GM23338 (cell line): ENCODE data around the gene ARHGAP1. TPM values are rescaled to one million over a fixed set of nuclear protein-coding genes. Genes with fewer than 3 reads are reported as not detected.

Source experiments
- ATAC-seq: fragments of 200-7000 bp; cut with Tn5 transposase; 3 replicates; pipeline ENCODE4 v1.9.1; 2020
- DNase-seq: peaks from one replicate; pipeline ENCODE4 v3.0.0-alpha.2; 2015; ENCODE audit warnings: low spot score
- H2AFZ ChIP-seq: fragments of 200-600 bp; sonication (generic); 2 replicates; pipeline ENCODE4 v1.8.0; 2016; ENCODE audit warnings: antibody characterized with exemption, mild to moderate bottlenecking, moderate library complexity
- H3F3A ChIP-seq: fragments of 200-600 bp; sonication (generic); replicated peaks from 2 replicates; pipeline ENCODE4 v1.8.0; 2017; ENCODE audit warnings: antibody characterized with exemption, mixed run types, low read depth
- H3K27ac ChIP-seq: fragments of 200-600 bp; sonication (generic); 2 replicates; pipeline ENCODE4 v1.6.1; 2016; ENCODE audit warnings: low read depth
- H3K27me3 ChIP-seq: fragments of 200-600 bp; sonication (generic); 2 replicates; pipeline ENCODE4 v1.8.0; 2016; ENCODE audit warnings: mild to moderate bottlenecking, mixed run types, moderate library complexity; ENCODE audit not compliant: insufficient read depth
- H3K36me3 ChIP-seq: fragments of 200-600 bp; sonication (generic); 2 replicates; pipeline ENCODE4 v1.8.0; 2016; ENCODE audit warnings: mild to moderate bottlenecking; ENCODE audit not compliant: insufficient read depth
- H3K4me1 ChIP-seq: fragments of 200-600 bp; sonication (generic); 2 replicates; pipeline ENCODE4 v1.8.0; 2016; ENCODE audit warnings: mild to moderate bottlenecking, moderate library complexity; ENCODE audit not compliant: insufficient read depth
- H3K4me2 ChIP-seq: fragments of 200-600 bp; sonication (generic); 2 replicates; pipeline ENCODE4 v1.7.1; 2017; ENCODE audit warnings: mixed run types
- H3K4me3 ChIP-seq: fragments of 200-600 bp; sonication (generic); 2 replicates; pipeline ENCODE4 v1.6.1; 2016; ENCODE audit warnings: mixed run types
- H3K79me2 ChIP-seq: fragments of 200-600 bp; sonication (generic); replicated peaks from 2 replicates; pipeline ENCODE4 v1.8.0; 2017; ENCODE audit warnings: mild to moderate bottlenecking; ENCODE audit not compliant: insufficient read depth
- H3K9me2 ChIP-seq: fragments of 200-600 bp; sonication (generic); 2 replicates; pipeline ENCODE4 v1.8.0; 2017; ENCODE audit not compliant: insufficient read depth
- H4K20me1 ChIP-seq: fragments of 200-600 bp; sonication (generic); replicated peaks from 2 replicates; pipeline ENCODE4 v1.8.0; 2017; ENCODE audit warnings: mild to moderate bottlenecking; ENCODE audit not compliant: insufficient read depth
- H3K27ac Mint-ChIP-seq: 2 replicates; pipeline ENCODE4 v1.8.0; 2020; ENCODE audit warnings: inconsistent platforms, mild to moderate bottlenecking, moderate library complexity, mixed read lengths
- H3K27me3 Mint-ChIP-seq: 3 replicates; pipeline ENCODE4 v1.8.0; 2022; ENCODE audit warnings: low read depth, mild to moderate bottlenecking, moderate library complexity, mixed read lengths, inconsistent platforms; ENCODE audit not compliant: insufficient read depth, poor library complexity
- H3K36me3 Mint-ChIP-seq: 3 replicates; pipeline ENCODE4 v1.8.0; 2021; ENCODE audit warnings: low read depth, mild to moderate bottlenecking, inconsistent platforms, moderate library complexity, mixed read lengths
- H3K4me1 Mint-ChIP-seq: 3 replicates; pipeline ENCODE4 v1.8.0; 2020; ENCODE audit warnings: mild to moderate bottlenecking, inconsistent platforms, mixed read lengths
- H3K4me3 Mint-ChIP-seq: 3 replicates; pipeline ENCODE4 v1.8.0; 2021; ENCODE audit warnings: moderate library complexity, mild to moderate bottlenecking, inconsistent platforms, mixed read lengths
- H3K9me3 Mint-ChIP-seq: 3 replicates; pipeline ENCODE4 v1.8.0; 2020; ENCODE audit warnings: moderate library complexity, mild to moderate bottlenecking, inconsistent platforms, mixed read lengths
- CREB1 ChIP-seq: fragments of 250-450 bp; sonication (Bioruptor Pico); IDR thresholded peaks from 2 replicates; pipeline ENCODE4 v1.5.0; 2020; ENCODE audit warnings: low read depth, mild to moderate bottlenecking, moderate library complexity
- CTCF ChIP-seq, 2 experiments: fragments of 200-600 bp in 1 of 2; sonication (generic) in 1 of 2; conservative IDR thresholded peaks; 2 replicates each; pipeline versions ENCODE4 v1.5.1 to v1.6.1; 2016 to 2017; ENCODE audit warnings: antibody characterized with exemption in 2 of 2, low read depth in 2 of 2, mild to moderate bottlenecking in 2 of 2, moderate library complexity in 1 of 2
- EZH2 ChIP-seq: fragments of 200-600 bp; sonication (generic); IDR thresholded peaks from one replicate; pipeline ENCODE4 v1.8.0; 2017; ENCODE audit warnings: antibody characterized with exemption, mild to moderate bottlenecking, low read depth; ENCODE audit not compliant: unreplicated experiment
- EZH2phosphoT487 ChIP-seq: fragments of 200-600 bp; sonication (generic); IDR thresholded peaks from one replicate; pipeline ENCODE4 v1.8.1; 2018; ENCODE audit warnings: antibody characterized with exemption; ENCODE audit not compliant: unreplicated experiment
- JUNB ChIP-seq: IDR thresholded peaks from one replicate; pipeline ENCODE4 v1.6.1; 2016; ENCODE audit warnings: antibody characterized with exemption; ENCODE audit not compliant: unreplicated experiment
- NANOG ChIP-seq: IDR thresholded peaks from 2 replicates; pipeline ENCODE4 v1.6.1; 2016; ENCODE audit warnings: antibody characterized with exemption, borderline replicate concordance
- POLR2AphosphoS5 ChIP-seq: IDR thresholded peaks from 2 replicates; pipeline ENCODE4 v1.6.1; 2016; ENCODE audit warnings: antibody characterized with exemption, low read depth
- REST ChIP-seq: IDR thresholded peaks from one replicate; pipeline ENCODE4 v1.6.1; 2018; ENCODE audit warnings: antibody characterized with exemption; ENCODE audit not compliant: unreplicated experiment
- STAT1 ChIP-seq: IDR thresholded peaks from one replicate; pipeline ENCODE4 v1.6.1; 2016; ENCODE audit warnings: antibody characterized with exemption; ENCODE audit not compliant: unreplicated experiment
- ZNF114 ChIP-seq: fragments of 250-450 bp; sonication (Bioruptor Pico); IDR thresholded peaks from 2 replicates; pipeline ENCODE4 v1.5.0; 2020; ENCODE audit warnings: mild to moderate bottlenecking, moderate library complexity
- ZNF331 ChIP-seq: fragments of 250-450 bp; sonication (Bioruptor Pico); IDR thresholded peaks from 2 replicates; pipeline ENCODE4 v1.5.0; 2020; ENCODE audit warnings: low read depth, mild to moderate bottlenecking, moderate library complexity
- polyA plus RNA-seq: library from polyadenylated mRNA; unstranded; fragments of >200 nt; fragmentation: Nextera tagmentation; extraction: Ambion mirVana; gene quantifications from 2 replicates; pipeline ENCODE4 v1.2.1, GENCODE V29; 2016
- total RNA-seq: library from RNA; depleted of rRNA; stranded (reverse); fragments of >200 nt; shearing (Covaris generic); gene quantifications from 2 replicates; pipeline ENCODE4 v1.2.3, GENCODE V29; 2014
- TF ChIP-seq, protein P1 (sequence below): IDR thresholded peaks from 2 replicates; pipeline ENCODE4 v1.6.1; 2016; ENCODE audit warnings: antibody characterized with exemption
- TF ChIP-seq, protein P2 (sequence below): fragments of 250-450 bp; sonication (Bioruptor Pico); IDR thresholded peaks from 2 replicates; pipeline ENCODE4 v1.5.0; 2020; ENCODE audit warnings: mild to moderate bottlenecking, moderate library complexity

ARHGAP1 gene
- total and polyA plus RNA-seq, 2 experiments from 2014 or later = 23.4 to 38.1 TPM

- peak overlapping the region; percentile 23; the same call in 1 of the 2 replicates for H3K27ac Mint-ChIP-seq
- Histone ChIP-seq H3K79me2 (no peaks in the 10 kb centered on the region), H3K4me1 (no peaks in the 10 kb centered on the region), H3K27ac (no peak overlapping the region), H3K36me3 (no peaks in the 10 kb centered on the region), H3K4me3 (no peak overlapping the region), H4K20me1 (no peaks in the 10 kb centered on the region), H3K4me2 (no peak overlapping the region), H3K27me3 (no peaks in the 10 kb centered on the region), H3F3A (no peaks in the 10 kb centered on the region), H3K9me2 (no peaks in the 10 kb centered on the region), H2AFZ (peak overlapping the region; percentile 88)
- ATAC-seq (peak; percentile 43), DNase-seq (no peak)
- H3K36me3 Mint-ChIP-seq = no peaks in the 10 kb centered on the region
- no peak overlapping the region for H3K4me3 Mint-ChIP-seq
- H3K4me1 Mint-ChIP-seq = peaks cover 10% of the 10 kb centered on the region
- TF ChIP-seq, protein P1, sequence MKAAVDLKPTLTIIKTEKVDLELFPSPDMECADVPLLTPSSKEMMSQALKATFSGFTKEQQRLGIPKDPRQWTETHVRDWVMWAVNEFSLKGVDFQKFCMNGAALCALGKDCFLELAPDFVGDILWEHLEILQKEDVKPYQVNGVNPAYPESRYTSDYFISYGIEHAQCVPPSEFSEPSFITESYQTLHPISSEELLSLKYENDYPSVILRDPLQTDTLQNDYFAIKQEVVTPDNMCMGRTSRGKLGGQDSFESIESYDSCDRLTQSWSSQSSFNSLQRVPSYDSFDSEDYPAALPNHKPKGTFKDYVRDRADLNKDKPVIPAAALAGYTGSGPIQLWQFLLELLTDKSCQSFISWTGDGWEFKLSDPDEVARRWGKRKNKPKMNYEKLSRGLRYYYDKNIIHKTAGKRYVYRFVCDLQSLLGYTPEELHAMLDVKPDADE = no peak
- TF ChIP-seq CREB1 (CRISPR knock-in tag) (no peak), ZNF331 (CRISPR knock-in tag) (no peak), CTCF (conservative IDR thresholded peaks at IDR 0.05; ENCODE audit: low read depth in 2 of 2) (no peak), STAT1 (no peak), ZNF114 (CRISPR knock-in tag) (no peak), EZH2 (no peak), POLR2AphosphoS5 (no peak), NANOG (no peak), JUNB (no peak), REST (no peak), EZH2phosphoT487 (no peak)
- TF ChIP-seq, protein P2, sequence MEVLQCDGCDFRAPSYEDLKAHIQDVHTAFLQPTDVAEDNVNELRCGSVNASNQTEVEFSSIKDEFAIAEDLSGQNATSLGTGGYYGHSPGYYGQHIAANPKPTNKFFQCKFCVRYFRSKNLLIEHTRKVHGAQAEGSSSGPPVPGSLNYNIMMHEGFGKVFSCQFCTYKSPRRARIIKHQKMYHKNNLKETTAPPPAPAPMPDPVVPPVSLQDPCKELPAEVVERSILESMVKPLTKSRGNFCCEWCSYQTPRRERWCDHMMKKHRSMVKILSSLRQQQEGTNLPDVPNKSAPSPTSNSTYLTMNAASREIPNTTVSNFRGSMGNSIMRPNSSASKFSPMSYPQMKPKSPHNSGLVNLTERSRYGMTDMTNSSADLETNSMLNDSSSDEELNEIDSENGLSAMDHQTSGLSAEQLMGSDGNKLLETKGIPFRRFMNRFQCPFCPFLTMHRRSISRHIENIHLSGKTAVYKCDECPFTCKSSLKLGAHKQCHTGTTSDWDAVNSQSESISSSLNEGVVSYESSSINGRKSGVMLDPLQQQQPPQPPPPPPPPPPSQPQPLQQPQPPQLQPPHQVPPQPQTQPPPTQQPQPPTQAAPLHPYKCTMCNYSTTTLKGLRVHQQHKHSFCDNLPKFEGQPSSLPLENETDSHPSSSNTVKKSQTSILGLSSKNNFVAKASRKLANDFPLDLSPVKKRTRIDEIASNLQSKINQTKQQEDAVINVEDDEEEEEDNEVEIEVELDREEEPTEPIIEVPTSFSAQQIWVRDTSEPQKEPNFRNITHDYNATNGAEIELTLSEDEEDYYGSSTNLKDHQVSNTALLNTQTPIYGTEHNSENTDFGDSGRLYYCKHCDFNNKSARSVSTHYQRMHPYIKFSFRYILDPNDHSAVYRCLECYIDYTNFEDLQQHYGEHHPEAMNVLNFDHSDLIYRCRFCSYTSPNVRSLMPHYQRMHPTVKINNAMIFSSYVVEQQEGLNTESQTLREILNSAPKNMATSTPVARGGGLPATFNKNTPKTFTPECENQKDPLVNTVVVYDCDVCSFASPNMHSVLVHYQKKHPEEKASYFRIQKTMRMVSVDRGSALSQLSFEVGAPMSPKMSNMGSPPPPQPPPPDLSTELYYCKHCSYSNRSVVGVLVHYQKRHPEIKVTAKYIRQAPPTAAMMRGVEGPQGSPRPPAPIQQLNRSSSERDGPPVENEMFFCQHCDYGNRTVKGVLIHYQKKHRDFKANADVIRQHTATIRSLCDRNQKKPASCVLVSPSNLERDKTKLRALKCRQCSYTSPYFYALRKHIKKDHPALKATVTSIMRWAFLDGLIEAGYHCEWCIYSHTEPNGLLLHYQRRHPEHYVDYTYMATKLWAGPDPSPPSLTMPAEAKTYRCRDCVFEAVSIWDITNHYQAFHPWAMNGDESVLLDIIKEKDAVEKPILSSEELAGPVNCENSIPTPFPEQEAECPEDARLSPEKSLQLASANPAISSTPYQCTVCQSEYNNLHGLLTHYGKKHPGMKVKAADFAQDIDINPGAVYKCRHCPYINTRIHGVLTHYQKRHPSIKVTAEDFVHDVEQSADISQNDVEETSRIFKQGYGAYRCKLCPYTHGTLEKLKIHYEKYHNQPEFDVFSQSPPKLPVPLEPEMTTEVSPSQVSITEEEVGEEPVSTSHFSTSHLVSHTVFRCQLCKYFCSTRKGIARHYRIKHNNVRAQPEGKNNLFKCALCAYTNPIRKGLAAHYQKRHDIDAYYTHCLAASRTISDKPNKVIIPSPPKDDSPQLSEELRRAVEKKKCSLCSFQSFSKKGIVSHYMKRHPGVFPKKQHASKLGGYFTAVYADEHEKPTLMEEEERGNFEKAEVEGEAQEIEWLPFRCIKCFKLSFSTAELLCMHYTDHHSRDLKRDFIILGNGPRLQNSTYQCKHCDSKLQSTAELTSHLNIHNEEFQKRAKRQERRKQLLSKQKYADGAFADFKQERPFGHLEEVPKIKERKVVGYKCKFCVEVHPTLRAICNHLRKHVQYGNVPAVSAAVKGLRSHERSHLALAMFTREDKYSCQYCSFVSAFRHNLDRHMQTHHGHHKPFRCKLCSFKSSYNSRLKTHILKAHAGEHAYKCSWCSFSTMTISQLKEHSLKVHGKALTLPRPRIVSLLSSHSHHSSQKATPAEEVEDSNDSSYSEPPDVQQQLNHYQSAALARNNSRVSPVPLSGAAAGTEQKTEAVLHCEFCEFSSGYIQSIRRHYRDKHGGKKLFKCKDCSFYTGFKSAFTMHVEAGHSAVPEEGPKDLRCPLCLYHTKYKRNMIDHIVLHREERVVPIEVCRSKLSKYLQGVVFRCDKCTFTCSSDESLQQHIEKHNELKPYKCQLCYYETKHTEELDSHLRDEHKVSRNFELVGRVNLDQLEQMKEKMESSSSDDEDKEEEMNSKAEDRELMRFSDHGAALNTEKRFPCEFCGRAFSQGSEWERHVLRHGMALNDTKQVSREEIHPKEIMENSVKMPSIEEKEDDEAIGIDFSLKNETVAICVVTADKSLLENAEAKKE = no peak
- H3K9me3 Mint-ChIP-seq = no peaks in the 10 kb centered on the region; the same call in 2 of the 3 replicates
- H3K27me3 Mint-ChIP-seq = peaks cover 12% of the 10 kb centered on the region
Measured at GRCh38 chr11:46724088-46724487, 23.7 kb upstream of the ARHGAP1 start.
